Colonic mucosa (tissue), 4 donors: ENCODE measurements around the gene LIN28B. TPM values are rescaled to one million over a fixed set of nuclear protein-coding genes. Genes with fewer than 3 reads are reported as not detected.

ENCODE experiments used
- DNase-seq: peaks from one replicate; pipeline ENCODE4 v3.0.0-alpha.2; 2020
- H3K27ac ChIP-seq: fragments of 200-600 bp; one replicate; pipeline ENCODE4 v1.8.0; 2021
- H3K27me3 ChIP-seq: fragments of 200-600 bp; one replicate; pipeline ENCODE4 v1.8.0; 2021
- H3K36me3 ChIP-seq: fragments of 200-600 bp; one replicate; pipeline ENCODE4 v1.8.0; 2021
- H3K4me1 ChIP-seq: fragments of 200-600 bp; one replicate; pipeline ENCODE4 v1.8.0; 2021; ENCODE audit warnings: mild to moderate bottlenecking
- H3K4me3 ChIP-seq: fragments of 200-600 bp; one replicate; pipeline ENCODE4 v1.8.0; 2021
- H3K9ac ChIP-seq, 2 donors: one replicate each; pipeline ENCODE4 v1.7.0; 2013; ENCODE audit warnings: control low read depth in 2 of 2, low read depth in 2 of 2, low read length in 2 of 2
- H3K9me3 ChIP-seq: fragments of 200-600 bp; one replicate; pipeline ENCODE4 v1.8.0; 2021
- intact Hi-C: fragments of 100-400 bp; cut with DNase I; formaldehyde crosslinking; loops from one replicate; pipeline ENCODE4 v1.14.1; 2022
- total RNA-seq, 2 donors: library from RNA; stranded (reverse); fragmentation: NEBNext Ultra II Directional in 1 of 2; extraction: Animal tissue kit (Norgen Biotek cat#: 25700) in 1 of 2; gene quantifications; one replicate each; pipeline ENCODE4 v1.2.1, GENCODE V29; 2021
- TF ChIP-seq, protein P1 (sequence below): fragments of 200-600 bp; IDR thresholded peaks from one replicate; pipeline ENCODE4 v1.8.0; 2022; ENCODE audit warnings: antibody characterized with exemption, mild to moderate bottlenecking
- donor health status: healthy.
- donor health status: DM: no; HTN: no; CAD: no.
- donor health status: DM: no; HTN: no; CAD: no.

Gene LIN28B
- total RNA-seq, 2 donors from 2014 or later: 0.12 TPM; not detected in 1

DNA sequence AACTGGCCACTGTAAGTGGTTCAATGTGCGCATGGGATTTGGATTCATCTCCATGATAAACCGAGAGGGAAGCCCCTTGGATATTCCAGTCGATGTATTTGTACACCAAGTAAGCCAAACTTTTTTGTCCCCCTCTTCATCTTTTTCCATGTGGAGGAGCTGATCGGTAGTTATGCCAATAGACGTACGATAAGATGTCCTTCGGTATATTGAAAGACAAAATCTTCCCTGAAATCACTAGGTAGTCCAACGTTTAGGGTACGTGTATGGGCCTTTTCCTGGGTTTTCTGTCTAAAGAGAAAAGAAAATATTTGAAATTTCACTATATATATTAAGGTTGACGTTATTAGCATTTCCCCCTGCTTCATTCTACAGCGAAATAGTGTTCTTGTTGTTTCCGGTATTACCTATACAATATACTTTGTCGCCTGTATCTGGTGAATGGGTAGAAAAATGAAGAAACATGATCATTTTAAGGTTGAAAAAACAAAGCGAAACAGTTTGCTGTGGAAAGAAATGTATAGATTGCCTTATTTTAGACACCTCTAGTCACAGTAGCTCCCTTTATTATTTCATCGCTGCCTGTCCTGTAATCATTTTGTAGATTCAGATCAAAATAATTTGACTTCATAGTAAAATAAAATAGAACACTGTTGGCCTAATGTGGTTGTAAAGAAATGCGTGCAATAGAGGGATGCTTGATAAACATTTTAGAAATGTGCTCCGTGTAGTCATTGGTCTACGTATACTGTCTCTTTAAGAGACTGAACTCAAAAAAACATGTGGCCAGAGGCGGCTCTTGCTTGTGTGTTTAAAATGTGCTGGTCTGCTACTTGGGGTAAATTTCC is 1.5 kb downstream of the LIN28B start:
- Histone ChIP-seq H3K27me3 (peaks cover 26% of the 10 kb centered on the region), H3K9me3 (no peaks in the 10 kb centered on the region), H3K27ac (no peak overlapping the region), H3K9ac (no peak overlapping the region), H3K36me3 (no peaks in the 10 kb centered on the region), H3K4me3 (no peak overlapping the region), H3K4me1 (no peaks in the 10 kb centered on the region)
- TF ChIP-seq, protein P1, sequence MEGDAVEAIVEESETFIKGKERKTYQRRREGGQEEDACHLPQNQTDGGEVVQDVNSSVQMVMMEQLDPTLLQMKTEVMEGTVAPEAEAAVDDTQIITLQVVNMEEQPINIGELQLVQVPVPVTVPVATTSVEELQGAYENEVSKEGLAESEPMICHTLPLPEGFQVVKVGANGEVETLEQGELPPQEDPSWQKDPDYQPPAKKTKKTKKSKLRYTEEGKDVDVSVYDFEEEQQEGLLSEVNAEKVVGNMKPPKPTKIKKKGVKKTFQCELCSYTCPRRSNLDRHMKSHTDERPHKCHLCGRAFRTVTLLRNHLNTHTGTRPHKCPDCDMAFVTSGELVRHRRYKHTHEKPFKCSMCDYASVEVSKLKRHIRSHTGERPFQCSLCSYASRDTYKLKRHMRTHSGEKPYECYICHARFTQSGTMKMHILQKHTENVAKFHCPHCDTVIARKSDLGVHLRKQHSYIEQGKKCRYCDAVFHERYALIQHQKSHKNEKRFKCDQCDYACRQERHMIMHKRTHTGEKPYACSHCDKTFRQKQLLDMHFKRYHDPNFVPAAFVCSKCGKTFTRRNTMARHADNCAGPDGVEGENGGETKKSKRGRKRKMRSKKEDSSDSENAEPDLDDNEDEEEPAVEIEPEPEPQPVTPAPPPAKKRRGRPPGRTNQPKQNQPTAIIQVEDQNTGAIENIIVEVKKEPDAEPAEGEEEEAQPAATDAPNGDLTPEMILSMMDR: no peak
- no peak for DNase-seq
- intact Hi-C loops: no loop called here

DNA sequence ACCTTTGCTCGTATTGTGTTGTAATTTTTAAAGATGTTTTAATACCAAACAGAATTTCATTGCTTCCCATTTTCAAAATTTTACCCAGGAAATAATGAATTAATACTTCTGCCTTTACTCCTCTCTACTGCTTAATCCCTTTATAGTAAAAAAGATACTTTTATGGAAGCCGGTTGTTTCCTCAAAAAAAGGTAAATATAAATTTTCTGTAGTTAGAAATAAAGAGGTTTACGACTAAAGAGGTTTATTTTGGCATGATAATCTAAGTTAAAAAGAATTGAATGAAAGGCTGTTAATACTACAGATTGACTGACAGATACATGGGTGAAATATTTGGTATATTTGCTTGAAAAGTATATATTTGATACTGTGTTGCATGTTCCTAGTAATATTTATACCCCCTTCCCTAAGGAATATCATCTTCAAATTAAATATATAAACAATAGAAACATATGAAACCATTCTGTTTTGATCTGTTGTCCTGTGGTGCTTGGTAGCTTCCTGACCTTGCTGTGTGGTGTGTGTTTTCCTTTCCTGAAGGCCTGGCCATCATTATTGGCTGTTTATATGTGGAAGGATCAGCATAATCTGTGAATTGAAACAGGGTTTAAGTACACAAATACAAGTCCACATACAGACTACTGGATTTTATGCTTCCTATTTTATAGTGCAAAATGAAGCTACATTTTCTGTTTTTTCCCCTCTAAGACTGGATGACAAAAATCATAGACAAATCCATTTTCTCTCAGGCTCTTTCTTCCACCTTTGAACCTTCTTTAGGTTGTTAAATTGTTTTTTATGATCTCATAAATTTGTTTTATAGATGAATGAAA is 2.3 kb downstream of the LIN28B start:
- H3K4me1 ChIP-seq: no peaks in the 10 kb centered on the region
- TF ChIP-seq, protein P1: no peak
- H3K4me3 ChIP-seq: no peak overlapping the region
- H3K27me3 ChIP-seq: peaks cover 21% of the 10 kb centered on the region
- no peaks in the 10 kb centered on the region for H3K36me3 ChIP-seq
- H3K9me3 ChIP-seq: no peaks in the 10 kb centered on the region
- no peak overlapping the region for H3K9ac ChIP-seq
- no peak overlapping the region for H3K27ac ChIP-seq
- DNase-seq: no peak
- intact Hi-C loops: no loop called here

DNA sequence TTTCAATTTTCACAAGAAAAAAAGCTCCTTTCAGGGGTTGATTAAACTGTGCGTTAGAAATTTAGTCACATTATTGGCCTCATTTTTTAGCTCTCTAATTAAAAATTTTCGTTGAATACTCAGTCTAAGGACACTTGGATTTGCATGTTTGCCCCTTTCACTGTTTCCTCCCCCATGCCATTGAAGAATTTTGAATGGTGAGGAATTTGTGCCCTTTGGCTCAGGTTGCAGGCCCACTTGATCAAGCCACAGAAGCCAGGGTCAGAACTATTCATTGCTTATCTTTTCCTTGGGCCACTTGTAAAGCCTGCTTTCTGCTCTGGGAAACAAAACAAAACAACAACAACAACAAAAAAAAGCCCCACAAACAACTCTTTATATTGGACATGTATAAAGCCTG is 12.2 kb downstream of the LIN28B start:
- Histone ChIP-seq H3K36me3 (no peaks in the 10 kb centered on the region), H3K9ac (no peak overlapping the region), H3K4me3 (no peak overlapping the region), H3K9me3 (no peaks in the 10 kb centered on the region), H3K4me1 (no peaks in the 10 kb centered on the region), H3K27ac (no peak overlapping the region), H3K27me3 (no peaks in the 10 kb centered on the region)
- TF ChIP-seq, protein P1: no peak
- intact Hi-C loops: no loop called here
- no peak for DNase-seq

DNA sequence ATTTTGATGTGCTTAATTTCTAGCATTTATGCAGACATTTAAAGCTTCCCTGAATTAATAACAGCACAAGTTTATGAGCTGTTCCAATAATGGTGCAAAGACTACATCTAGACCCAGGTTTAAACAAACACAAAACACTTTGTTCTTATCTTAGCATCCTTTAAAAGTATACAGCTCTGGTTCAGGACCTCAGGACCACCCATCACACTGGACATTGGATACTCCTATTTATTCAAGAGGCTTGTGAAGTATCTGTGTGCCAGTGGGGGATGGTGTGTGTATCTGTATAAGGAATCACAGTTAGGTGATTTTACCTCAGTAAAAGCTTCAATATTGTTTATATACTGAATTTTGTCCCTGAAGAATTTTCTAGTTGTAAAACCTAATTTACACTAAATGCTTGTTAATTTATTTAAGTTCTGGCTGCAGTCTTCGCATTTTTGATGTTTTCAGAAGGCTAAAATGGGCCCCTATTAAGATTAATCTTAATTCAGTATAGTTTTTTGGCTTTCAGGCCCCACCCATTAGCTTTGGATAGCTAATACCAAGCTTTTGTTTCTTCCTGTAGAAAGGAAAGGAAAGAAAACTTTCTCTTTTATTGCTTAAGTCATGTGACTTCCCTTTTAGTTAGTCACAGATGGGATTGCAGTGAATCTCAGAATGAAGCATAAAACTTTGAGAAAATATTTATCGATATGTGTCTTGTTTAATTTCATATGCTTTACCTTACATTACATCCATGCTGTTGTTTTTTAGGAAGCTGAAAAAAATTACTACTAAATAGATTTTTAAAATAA is 13.1 kb downstream of the LIN28B start:
- H3K9ac ChIP-seq: no peak overlapping the region
- no peaks in the 10 kb centered on the region for H3K4me1 ChIP-seq
- no peak overlapping the region for H3K4me3 ChIP-seq
- H3K36me3 ChIP-seq: no peaks in the 10 kb centered on the region
- H3K27me3 ChIP-seq: no peaks in the 10 kb centered on the region
- no peak for DNase-seq
- no peaks in the 10 kb centered on the region for H3K9me3 ChIP-seq
- TF ChIP-seq, protein P1: no peak
- H3K27ac ChIP-seq: no peak overlapping the region
- intact Hi-C loops: no loop called here

- Histone ChIP-seq H3K36me3 (no peaks in the 10 kb centered on the region), H3K4me3 (no peak overlapping the region), H3K9ac (no peak overlapping the region), H3K27ac (no peak overlapping the region), H3K4me1 (no peaks in the 10 kb centered on the region), H3K9me3 (no peaks in the 10 kb centered on the region), H3K27me3 (no peaks in the 10 kb centered on the region)
- DNase-seq: no peak
- TF ChIP-seq, protein P1: no peak
- intact Hi-C loops: no loop called here
Observed at GRCh38 chr6:104973404-104973803, 16.5 kb downstream of the LIN28B start.
